NT2/D1 (cell line): ENCODE results near the gene METTL21A.

Experiments used
- DNase-seq: peaks from one replicate; pipeline ENCODE4 v3.0.0-alpha.2; 2011; ENCODE audit warnings: low read depth, low spot score
- H3K27me3 ChIP-seq: 2 replicates; pipeline ENCODE4 v1.6.0; 2011; ENCODE audit warnings: mild to moderate bottlenecking; ENCODE audit not compliant: insufficient read length, insufficient read depth
- H3K36me3 ChIP-seq: 2 replicates; pipeline ENCODE4 v1.6.1; 2011; ENCODE audit warnings: mild to moderate bottlenecking, low read length, mixed read lengths; ENCODE audit not compliant: insufficient read depth, insufficient read length
- H3K4me1 ChIP-seq: 2 replicates; pipeline ENCODE4 v1.5.1; 2011; ENCODE audit not compliant: insufficient read depth, insufficient read length
- H3K4me3 ChIP-seq: 2 replicates; pipeline ENCODE4 v1.5.1; 2011; ENCODE audit warnings: low read depth; ENCODE audit not compliant: insufficient read length
- H3K9ac ChIP-seq: 2 replicates; pipeline ENCODE4 v1.6.0; 2011; ENCODE audit warnings: low read depth; ENCODE audit not compliant: insufficient read length
- H3K9me3 ChIP-seq: 2 replicates; pipeline ENCODE4 v1.5.1; 2011; ENCODE audit warnings: mild to moderate bottlenecking, low read length; ENCODE audit not compliant: insufficient read depth
- SUZ12 ChIP-seq: IDR thresholded peaks from 2 replicates; pipeline ENCODE4 v1.6.1; 2011; ENCODE audit not compliant: insufficient read length, insufficient read depth; ENCODE audit errors: extremely low read depth
- YY1 ChIP-seq: IDR thresholded peaks from 2 replicates; pipeline ENCODE4 v1.6.1; 2011; ENCODE audit not compliant: insufficient read length, insufficient read depth
- ZNF274 ChIP-seq: IDR thresholded peaks from 2 replicates; pipeline ENCODE4 v1.6.1; 2011; ENCODE audit warnings: mild to moderate bottlenecking, low read depth, low read length

METTL21A gene

DNA sequence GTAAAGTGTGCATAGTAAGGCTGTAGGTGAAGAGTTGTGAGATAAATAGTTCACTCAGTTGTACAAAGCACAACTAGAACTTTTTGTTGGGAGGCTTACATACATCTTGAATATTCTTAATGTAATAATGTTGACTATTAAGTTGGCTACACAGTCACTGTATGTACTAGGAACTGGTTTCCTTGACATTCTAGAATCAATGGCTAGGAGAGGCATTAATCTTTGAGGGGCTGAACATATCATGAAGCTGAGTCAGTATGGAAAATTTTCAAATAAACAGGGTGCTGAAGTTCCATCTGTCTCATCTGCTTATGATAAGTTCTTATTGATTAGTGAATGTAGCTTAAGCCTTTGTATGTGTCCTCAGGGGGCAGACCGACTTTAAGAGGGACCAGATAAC, 23.4 kb downstream of the METTL21A start:
- H3K4me1 ChIP-seq = no peaks in the 10 kb centered on the region
- no peaks in the 10 kb centered on the region for H3K9me3 ChIP-seq
- H3K9ac ChIP-seq = no peak overlapping the region
- no peak for TF ChIP-seq YY1
- no peak for TF ChIP-seq SUZ12
- no peak for TF ChIP-seq ZNF274
- no peak overlapping the region for H3K4me3 ChIP-seq
- H3K36me3 ChIP-seq = peaks cover 28% of the 10 kb centered on the region
- no peaks in the 10 kb centered on the region for H3K27me3 ChIP-seq
- DNase-seq = no peak

DNA sequence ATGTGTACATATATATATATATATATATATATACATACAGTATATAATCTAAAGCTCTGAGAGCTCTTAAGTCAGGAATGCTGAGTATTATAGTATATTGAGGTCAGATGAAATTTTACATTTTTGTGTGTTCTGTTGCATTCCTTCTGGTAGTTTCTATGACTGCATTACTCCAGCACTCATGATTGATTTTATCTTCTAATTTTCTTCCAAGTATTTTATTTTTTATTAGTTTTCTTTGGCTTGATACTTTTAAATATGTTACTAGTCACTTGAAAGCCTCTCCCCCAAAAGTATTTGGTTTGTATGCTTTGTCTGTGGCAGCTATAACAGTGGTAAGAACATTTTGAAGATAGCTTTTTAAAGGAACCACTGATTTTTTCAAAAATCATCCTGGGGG, 25.0 kb downstream of the METTL21A start:
- Histone ChIP-seq H3K9me3 (no peaks in the 10 kb centered on the region), H3K9ac (no peak overlapping the region), H3K36me3 (peaks cover 30% of the 10 kb centered on the region), H3K27me3 (no peaks in the 10 kb centered on the region), H3K4me1 (no peaks in the 10 kb centered on the region), H3K4me3 (no peak overlapping the region)
- TF ChIP-seq YY1 = no peak
- no peak for TF ChIP-seq SUZ12
- TF ChIP-seq ZNF274 = no peak
- no peak for DNase-seq

DNA sequence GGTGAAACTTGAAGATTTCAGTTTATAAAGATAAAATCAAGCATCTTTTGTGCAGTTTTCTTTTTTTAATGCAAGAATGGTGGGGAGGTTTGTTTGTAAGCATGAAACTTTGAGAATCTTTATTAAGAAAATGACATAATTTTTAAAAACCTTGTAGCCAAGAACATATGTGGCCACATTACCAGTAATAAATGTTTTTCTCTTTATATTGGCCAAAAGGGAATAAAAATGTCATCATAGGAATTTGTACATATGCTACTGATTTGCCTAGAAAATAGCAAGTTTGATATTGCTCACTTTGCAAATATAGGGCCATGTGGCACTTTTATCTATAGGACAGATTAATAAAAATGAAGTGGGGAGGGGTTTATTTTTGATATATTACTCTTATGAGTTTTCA, 25.6 kb downstream of the METTL21A start:
- peaks cover 29% of the 10 kb centered on the region for H3K36me3 ChIP-seq
- H3K4me3 ChIP-seq = no peak overlapping the region
- no peaks in the 10 kb centered on the region for H3K27me3 ChIP-seq
- no peak overlapping the region for H3K9ac ChIP-seq
- H3K4me1 ChIP-seq = no peaks in the 10 kb centered on the region
- TF ChIP-seq SUZ12 (no peak), ZNF274 (no peak), YY1 (no peak)
- no peaks in the 10 kb centered on the region for H3K9me3 ChIP-seq
- DNase-seq = no peak

DNA sequence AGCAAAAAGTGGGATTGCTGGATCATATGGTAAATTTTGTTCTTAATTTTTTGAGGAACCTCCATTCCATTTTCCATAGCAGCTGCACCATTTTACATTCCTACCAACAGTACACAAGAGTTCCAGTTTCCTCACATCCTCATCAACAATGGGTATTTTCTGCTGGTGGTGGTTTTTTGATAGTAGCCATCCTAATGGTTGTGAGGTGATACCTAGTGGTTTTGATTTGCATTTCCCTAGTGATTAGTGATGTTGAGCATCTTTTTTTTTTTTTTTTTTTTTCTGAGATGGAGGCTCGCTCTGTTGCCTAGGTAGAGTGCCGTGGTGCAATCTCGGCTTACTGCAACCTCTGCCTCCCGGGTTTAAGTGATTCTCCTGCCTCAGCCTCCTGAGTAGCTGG, 30.5 kb downstream of the METTL21A start:
- DNase-seq = no peak
- H3K4me3 ChIP-seq = no peak overlapping the region
- H3K4me1 ChIP-seq = no peaks in the 10 kb centered on the region
- no peaks in the 10 kb centered on the region for H3K27me3 ChIP-seq
- H3K9ac ChIP-seq = no peak overlapping the region
- H3K9me3 ChIP-seq = peaks cover 14% of the 10 kb centered on the region
- peaks cover 56% of the 10 kb centered on the region for H3K36me3 ChIP-seq
- no peak for TF ChIP-seq ZNF274
- TF ChIP-seq SUZ12 = no peak
- TF ChIP-seq YY1 = no peak

DNA sequence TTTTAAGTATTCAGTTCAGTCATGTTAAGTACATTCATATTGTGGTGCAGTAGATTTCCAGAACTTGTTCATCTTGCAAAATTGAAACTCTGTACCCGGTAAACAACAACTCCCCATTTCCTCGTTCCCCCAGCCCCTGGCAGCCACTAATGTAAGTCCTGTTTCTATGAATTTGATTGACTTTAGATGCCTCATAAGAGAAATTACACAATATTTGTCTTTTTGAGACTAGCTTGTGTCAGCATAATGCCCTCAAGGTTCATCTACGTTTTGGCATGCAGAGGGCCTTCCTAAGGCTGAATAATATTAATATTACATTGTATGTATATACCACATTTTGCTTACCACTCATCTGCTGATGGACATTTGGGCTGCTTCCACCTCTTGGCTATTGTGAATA, 30.9 kb downstream of the METTL21A start:
- Histone ChIP-seq H3K36me3 (peaks cover 57% of the 10 kb centered on the region), H3K27me3 (no peaks in the 10 kb centered on the region), H3K9ac (no peak overlapping the region), H3K9me3 (peaks cover 14% of the 10 kb centered on the region), H3K4me1 (no peaks in the 10 kb centered on the region), H3K4me3 (no peak overlapping the region)
- DNase-seq = no peak
- TF ChIP-seq ZNF274 = no peak
- TF ChIP-seq YY1 = no peak
- no peak for TF ChIP-seq SUZ12

DNA sequence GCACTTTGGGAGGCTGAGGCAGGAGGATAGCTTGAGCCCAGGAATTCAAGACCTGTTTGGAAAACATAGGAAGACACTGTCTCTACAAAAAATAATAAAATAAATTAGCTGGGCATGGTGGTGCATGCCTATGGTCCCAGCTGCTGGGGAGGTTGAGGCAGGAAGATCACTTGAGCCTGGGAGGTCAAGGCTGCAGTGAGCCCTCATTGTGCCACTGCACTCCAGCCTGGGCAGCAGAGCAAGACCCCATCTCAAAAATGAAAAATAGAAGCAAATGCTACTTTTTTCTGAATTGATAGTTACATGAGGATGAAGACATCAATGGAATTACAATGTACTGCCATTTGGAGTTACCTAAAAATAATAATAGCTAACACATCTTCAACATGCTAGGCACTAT, 31.9 kb downstream of the METTL21A start:
- no peaks in the 10 kb centered on the region for H3K4me1 ChIP-seq
- H3K9ac ChIP-seq = no peak overlapping the region
- peaks cover 14% of the 10 kb centered on the region for H3K9me3 ChIP-seq
- peaks cover 51% of the 10 kb centered on the region for H3K36me3 ChIP-seq
- TF ChIP-seq SUZ12 = no peak
- H3K4me3 ChIP-seq = no peak overlapping the region
- no peaks in the 10 kb centered on the region for H3K27me3 ChIP-seq
- no peak for DNase-seq

DNA sequence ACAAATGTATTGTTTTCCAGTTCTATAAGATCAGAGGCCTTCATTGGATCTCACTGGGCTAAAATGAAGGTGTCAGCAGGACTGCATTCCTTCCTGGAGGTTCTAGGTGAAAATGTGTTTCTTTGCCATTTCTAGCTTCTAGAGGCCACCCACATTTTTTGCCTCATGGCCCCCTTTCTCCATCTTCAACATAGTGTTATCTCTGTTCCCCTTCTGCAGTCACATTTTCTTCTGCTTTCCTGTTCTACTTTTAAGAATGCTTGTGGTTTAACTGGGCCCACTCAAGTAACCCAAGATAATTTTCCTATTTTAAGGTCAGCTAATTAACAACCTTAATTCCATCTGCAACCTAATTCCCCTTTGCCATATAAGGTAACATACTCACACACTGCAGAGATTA, 36.1 kb downstream of the METTL21A start:
- no peaks in the 10 kb centered on the region for H3K27me3 ChIP-seq
- no peak for DNase-seq
- peaks cover 59% of the 10 kb centered on the region for H3K36me3 ChIP-seq

DNA sequence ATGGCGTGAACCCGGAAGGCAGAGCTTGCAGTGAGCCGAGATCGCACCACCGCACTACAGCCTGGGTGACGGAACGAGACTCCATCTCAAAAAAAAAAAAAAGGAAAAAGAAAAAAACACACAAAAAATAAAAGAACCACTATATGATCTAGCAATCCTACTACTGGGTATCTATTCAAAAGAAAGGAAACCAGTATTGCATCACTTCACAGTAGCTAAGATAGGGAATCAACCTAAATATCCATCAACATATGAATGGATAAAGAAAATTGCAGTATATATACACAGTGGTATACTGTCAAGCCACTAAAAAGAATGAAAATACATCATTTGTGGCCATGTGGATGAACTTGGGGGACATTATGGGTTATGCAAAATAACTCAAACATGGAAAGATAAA, 37.9 kb downstream of the METTL21A start:
- peaks cover 65% of the 10 kb centered on the region for H3K36me3 ChIP-seq

More for the DNA sequence above, 36.1 kb downstream of the METTL21A start:
- Histone ChIP-seq H3K4me3 (no peak overlapping the region), H3K9ac (no peak overlapping the region), H3K9me3 (peaks cover 14% of the 10 kb centered on the region), H3K4me1 (no peaks in the 10 kb centered on the region)
- TF ChIP-seq ZNF274 (no peak), YY1 (no peak), SUZ12 (no peak)

More for the DNA sequence above, 37.9 kb downstream of the METTL21A start:
- Histone ChIP-seq H3K9me3 (peaks cover 14% of the 10 kb centered on the region), H3K4me1 (no peaks in the 10 kb centered on the region), H3K27me3 (no peaks in the 10 kb centered on the region), H3K9ac (no peak overlapping the region), H3K4me3 (no peak overlapping the region)
- no peak for DNase-seq
- TF ChIP-seq ZNF274 (no peak), SUZ12 (no peak), YY1 (no peak)
